ENCODE results near the gene LRCH4. TPM values are rescaled to one million over a fixed set of nuclear protein-coding genes. Genes with fewer than 3 reads are reported as not detected.

Gene LRCH4
- total and polyA plus RNA-seq, 2 of the 13 experiments (the other 11 are each of a cell fraction or from before 2014, with no cell fraction given): 7.0 to 9.3 TPM

- CTCF ChIA-PET (ENCODE audit: low intra/inter-chr PET ratio, low total read pairs): no interaction called here
- 83% methylated on average over 12 of the region's 12 CpGs for WGBS (ENCODE audit: low lambda C conversion rate)
These were observed 20.4 kb upstream of the LRCH4 start for GRCh38 chr7:100606313-100606712.

More at GRCh38 chr7:100606313-100606712, 20.4 kb upstream of the LRCH4 start:
- intact Hi-C loops (cut with micrococcal nuclease; ENCODE audit: unreplicated experiment) (no loop called here), in situ Hi-C loops (cut with HindIII; ENCODE audit: extremely low pct_ligation_motif_present, low pct_unique_long_range_greater_than_20kb) (no loop called here)
- TF ChIP-seq ZNF609 (CRISPR knock-in tag; IDR thresholded peaks at IDR 0.05; ENCODE audit: borderline replicate concordance) (no peak), HNF4G (IDR thresholded peaks at IDR 0.05; ENCODE audit: borderline replicate concordance, low read depth, low read length) (no peak), HNF4G (CRISPR knock-in tag; IDR thresholded peaks at IDR 0.05; ENCODE audit: borderline replicate concordance, low read depth) (no peak), BATF2 (CRISPR knock-in tag; IDR thresholded peaks at IDR 0.05) (no peak), ZBTB21 (CRISPR knock-in tag; IDR thresholded peaks at IDR 0.05) (no peak), POLR2AphosphoS5 (IDR thresholded peaks at IDR 0.05; ENCODE audit: low read depth, low read length) (no peak), ATM (IDR thresholded peaks at IDR 0.05; ENCODE audit: borderline replicate concordance) (no peak), E2F2 (CRISPR knock-in tag; IDR thresholded peaks at IDR 0.05; ENCODE audit: borderline replicate concordance) (no peak), ZSCAN31 (CRISPR knock-in tag; IDR thresholded peaks at IDR 0.05; ENCODE audit: low read depth) (no peak), REXO4 (CRISPR knock-in tag; IDR thresholded peaks at IDR 0.05; ENCODE audit: borderline replicate concordance) (no peak), RFX1 (IDR thresholded peaks at IDR 0.05) (no peak), HOXA9 (CRISPR knock-in tag; IDR thresholded peaks at IDR 0.05; ENCODE audit: borderline replicate concordance) (no peak), TFDP2 (CRISPR knock-in tag; IDR thresholded peaks at IDR 0.05) (no peak)
- POLR2A ChIA-PET: interaction anchor here (1.6 kb wide), 1 partner anchor 20 kb away, joined by 6 read pairs; the partner anchor contains the start of genes FBXO24 and LRCH4
- no peak overlapping the region for H3K4me3 ChIP-seq (replicated peaks in 1 of 3; ENCODE audit: insufficient read depth in 1 of 3, low read depth in 2 of 3, low read length in 3 of 3)
- BruUV-seq (replicated peaks): no TSS peak
- no peak for ATAC-seq
- no peak overlapping the region for H3K4me2 ChIP-seq (ENCODE audit: low read depth, low read length)
- H3K36me3 ChIP-seq (replicated peaks in 1 of 2; ENCODE audit: control insufficient read depth in 1 of 2, insufficient read depth in 2 of 2, low read length in 2 of 2): no peaks in the 10 kb centered on the region
- DNase-seq (ENCODE audit: low spot score): no peak
- no peaks in the 10 kb centered on the region for H3K9me3 ChIP-seq (ENCODE audit: low read length)
- H3K9ac ChIP-seq (ENCODE audit: insufficient read depth, low read depth, low read length): no peak overlapping the region
- H3K4me1 ChIP-seq (ENCODE audit: insufficient read depth, low read length): peaks cover 39% of the 10 kb centered on the region
- no peak overlapping the region for H3K27ac ChIP-seq (ENCODE audit: extremely low read length, insufficient read depth, low read length)
- H3K79me2 ChIP-seq (ENCODE audit: insufficient read depth, low read length): no peaks in the 10 kb centered on the region
- H4K20me1 ChIP-seq (ENCODE audit: insufficient read depth, low read length): no peaks in the 10 kb centered on the region
- no peak for FAIRE-seq
- H3K27me3 ChIP-seq (ENCODE audit: control insufficient read depth in 1 of 2, insufficient read depth in 2 of 2, low read length in 2 of 2): no peaks in the 10 kb centered on the region
- H2AFZ ChIP-seq (ENCODE audit: low read length): no peak overlapping the region

Data from HepG2 (cell line).